Panc1 (cell line): ENCODE measurements around the gene TBC1D22A. TPM values are rescaled to one million over a fixed set of nuclear protein-coding genes. Genes with fewer than 3 reads are reported as not detected.

Experiments
- ATAC-seq: fragments of 200-7000 bp; cut with Tn5 transposase; 2 replicates; pipeline ENCODE4 v1.9.1; 2020; ENCODE audit warnings: mild to moderate bottlenecking, moderate library complexity
- BruUV-seq: library from RNA; stranded (reverse); fragments of 400-500 nt; replicated peaks from 2 replicates; lab custom pipeline; 2021; lab: Mats Ljungman, UMichigan
- CTCF ChIA-PET: fragments of 300-600 bp; sonication (Branson Sonifier 250); formaldehyde crosslinking; loops from one replicate; lab custom pipeline; 2022; ENCODE audit warnings: antibody characterized with exemption; lab: Charles Lee
- POLR2A ChIA-PET: fragments of 300-600 bp; sonication (Branson Sonifier 250); formaldehyde crosslinking; loops from one replicate; lab custom pipeline; 2022; ENCODE audit warnings: antibody characterized with exemption; lab: Charles Lee
- DNase-seq: peaks from one replicate; pipeline ENCODE4 v3.0.0-alpha.2; 2010; ENCODE audit warnings: low read depth, low spot score
- H3K27ac ChIP-seq: 2 replicates; pipeline ENCODE4 v1.5.1; 2011; ENCODE audit warnings: mild to moderate bottlenecking, low read length, inconsistent platforms
- H3K27me3 ChIP-seq: fragments of 200-500 bp; sonication (Bioruptor generic); 2 replicates; pipeline ENCODE4 v1.6.0; 2014; ENCODE audit warnings: low read length, inconsistent platforms; ENCODE audit not compliant: control insufficient read depth, insufficient read depth
- H3K36me3 ChIP-seq: fragments of 200-500 bp; sonication (Bioruptor generic); 2 replicates; pipeline ENCODE4 v1.5.1; 2014; ENCODE audit warnings: inconsistent platforms, mild to moderate bottlenecking, low read length, moderate library complexity; ENCODE audit not compliant: control insufficient read depth, insufficient read depth
- H3K4me1 ChIP-seq: 2 replicates; pipeline ENCODE4 v1.5.1; 2011; ENCODE audit warnings: inconsistent platforms, mild to moderate bottlenecking, low read length, moderate library complexity; ENCODE audit not compliant: control insufficient read depth, insufficient read depth
- H3K4me3 ChIP-seq, 2 experiments: 2 replicates each; pipeline ENCODE4 v1.5.1; 2011 to 2012; ENCODE audit warnings: low read depth in 2 of 2, low read length in 2 of 2, mild to moderate bottlenecking in 2 of 2, inconsistent platforms in 1 of 2, moderate library complexity in 1 of 2
- H3K9me3 ChIP-seq: fragments of 200-500 bp; sonication (Bioruptor generic); 2 replicates; pipeline ENCODE4 v1.5.1; 2014; ENCODE audit warnings: low read depth, mild to moderate bottlenecking, inconsistent platforms, low read length, moderate library complexity; ENCODE audit not compliant: control insufficient read depth, insufficient read depth
- CTCF ChIP-seq: fragments of 450-650 bp; IDR thresholded peaks from 2 replicates; pipeline ENCODE4 v1.5.1; 2017; ENCODE audit warnings: mild to moderate bottlenecking
- POLR2AphosphoS5 ChIP-seq: IDR thresholded peaks from 2 replicates; pipeline ENCODE4 v1.6.1; 2012; ENCODE audit warnings: mild to moderate bottlenecking, low read depth, low read length, moderate library complexity
- REST ChIP-seq, 2 experiments: IDR thresholded peaks; 2 replicates each; pipeline ENCODE4 v1.6.1; 2011 to 2012; ENCODE audit warnings: low read depth in 2 of 2, control low read depth in 1 of 2, low read length in 1 of 2, mild to moderate bottlenecking in 1 of 2, moderate library complexity in 1 of 2; ENCODE audit not compliant: insufficient read depth in 1 of 2
- SIN3A ChIP-seq: IDR thresholded peaks from 2 replicates; pipeline ENCODE4 v1.6.1; 2012; ENCODE audit warnings: low read depth, mild to moderate bottlenecking, low read length, moderate library complexity, borderline replicate concordance; ENCODE audit not compliant: insufficient read depth
- TCF7L2 ChIP-seq: IDR thresholded peaks from 2 replicates; pipeline ENCODE4 v1.6.1; 2011; ENCODE audit warnings: mild to moderate bottlenecking, low read depth, low read length, inconsistent platforms
- in situ Hi-C: cut with HindIII; loops from 2 replicates; pipeline ENCODE4 v1.10.0; 2016; ENCODE audit warnings: low sequenced_read_pairs, low pct_unique_long_range_greater_than_20kb
- intact Hi-C: fragments of 100-400 bp; cut with micrococcal nuclease; formaldehyde crosslinking; loops from one replicate; pipeline ENCODE4 v1.10.0; 2022; ENCODE audit not compliant: unreplicated experiment
- total RNA-seq: library from RNA; stranded (reverse); gene quantifications from one replicate; pipeline ENCODE4 v1.2.1, GENCODE V29; 2021; ENCODE audit not compliant: unreplicated experiment

Gene TBC1D22A
- total RNA-seq, 1 experiment from 2014 or later = 28.7 TPM

GRCh38 chr22:46996595-46997310, 234.3 kb downstream of the TBC1D22A start:
- no peak for DNase-seq
- TF ChIP-seq POLR2AphosphoS5 = no peak
- no peak for TF ChIP-seq SIN3A
- TF ChIP-seq TCF7L2 = no peak
- no peak for TF ChIP-seq CTCF
- no peak for TF ChIP-seq REST (IDR thresholded peaks at IDR 0.05; ENCODE audit: insufficient read depth in 1 of 2, low read depth in 2 of 2, low read length in 1 of 2)
- in situ Hi-C loops (no loop called here), intact Hi-C loops (no loop called here)
- CTCF ChIA-PET = no interaction called here
- no peak overlapping the region for H3K27ac ChIP-seq
- BruUV-seq = no TSS peak
- H3K4me1 ChIP-seq = no peaks in the 10 kb centered on the region
- H3K36me3 ChIP-seq = no peaks in the 10 kb centered on the region
- POLR2A ChIA-PET = no interaction called here
- ATAC-seq = no peak
- no peaks in the 10 kb centered on the region for H3K27me3 ChIP-seq
- H3K4me3 ChIP-seq = no peak overlapping the region
- no peaks in the 10 kb centered on the region for H3K9me3 ChIP-seq

- intact Hi-C loops = no loop called here
- Histone ChIP-seq H3K27ac (no peak overlapping the region), H3K36me3 (no peaks in the 10 kb centered on the region), H3K9me3 (no peaks in the 10 kb centered on the region), H3K4me3 (no peak overlapping the region), H3K27me3 (no peaks in the 10 kb centered on the region), H3K4me1 (no peaks in the 10 kb centered on the region)
- CTCF ChIA-PET = no interaction called here
- BruUV-seq = no TSS peak
- in situ Hi-C loops = no loop called here
- TF ChIP-seq POLR2AphosphoS5 = no peak
- TF ChIP-seq REST (IDR thresholded peaks at IDR 0.05; ENCODE audit: insufficient read depth in 1 of 2, low read depth in 2 of 2, low read length in 1 of 2) = no peak
- no peak for TF ChIP-seq TCF7L2
- no peak for TF ChIP-seq CTCF
- TF ChIP-seq SIN3A = no peak
- POLR2A ChIA-PET = no interaction called here
- DNase-seq (no peak), ATAC-seq (no peak)
Measured at GRCh38 chr22:46997311-46997970, 235.0 kb downstream of the TBC1D22A start.
